Astrocyte (in vitro differentiated cells and primary cell): ENCODE data around the gene LRMDA. TPM values are rescaled to one million over a fixed set of nuclear protein-coding genes. Genes with fewer than 3 reads are reported as not detected.

ENCODE experiments used
- DNase-seq: peaks from one replicate; pipeline ENCODE4 v3.0.0-alpha.2; 2010; ENCODE audit warnings: low read depth
- FAIRE-seq: peaks from 2 replicates; lab custom pipeline; 2011; peaks lifted over from hg19 to GRCh38; lab: Jason Lieb, UNC
- H2AFZ ChIP-seq: 2 replicates; pipeline ENCODE4 v1.6.0; 2012; ENCODE audit warnings: low read depth, low read length, inconsistent platforms
- H3K27ac ChIP-seq: 2 replicates; pipeline ENCODE4 v1.5.1; 2011; ENCODE audit warnings: low read depth, low read length, inconsistent platforms
- H3K27me3 ChIP-seq: 2 replicates; pipeline ENCODE4 v1.6.0; 2011; ENCODE audit warnings: low read length, inconsistent platforms; ENCODE audit not compliant: insufficient read depth
- H3K36me3 ChIP-seq: 2 replicates; pipeline ENCODE4 v1.5.1; 2011; ENCODE audit warnings: low read length, inconsistent platforms; ENCODE audit not compliant: insufficient read depth
- H3K4me1 ChIP-seq: 2 replicates; pipeline ENCODE4 v1.5.1; 2011; ENCODE audit warnings: low read length, inconsistent platforms; ENCODE audit not compliant: insufficient read depth
- H3K4me2 ChIP-seq: 2 replicates; pipeline ENCODE4 v1.6.0; 2012; ENCODE audit warnings: low read length, inconsistent platforms
- H3K4me3 ChIP-seq: 2 replicates; pipeline ENCODE4 v1.5.1; 2011; ENCODE audit warnings: low read depth, mild to moderate bottlenecking, low read length, inconsistent platforms; ENCODE audit not compliant: insufficient read depth
- H3K79me2 ChIP-seq: 2 replicates; pipeline ENCODE4 v1.6.0; 2012; ENCODE audit warnings: mild to moderate bottlenecking, low read length, inconsistent platforms; ENCODE audit not compliant: insufficient read depth
- H3K9ac ChIP-seq: 2 replicates; pipeline ENCODE4 v1.6.0; 2012; ENCODE audit warnings: mild to moderate bottlenecking, low read length, inconsistent platforms
- H3K9me3 ChIP-seq: 2 replicates; pipeline ENCODE4 v1.5.1; 2012; ENCODE audit warnings: low read depth, mild to moderate bottlenecking, low read length, inconsistent platforms; ENCODE audit not compliant: insufficient read depth
- H4K20me1 ChIP-seq: 2 replicates; pipeline ENCODE4 v1.6.0; 2012; ENCODE audit warnings: low read length, inconsistent platforms; ENCODE audit not compliant: insufficient read depth
- H3K27ac Mint-ChIP-seq: one replicate; pipeline ENCODE4 v1.8.0; 2021; ENCODE audit warnings: mild to moderate bottlenecking, mixed read lengths; ENCODE audit not compliant: unreplicated experiment
- H3K27me3 Mint-ChIP-seq: one replicate; pipeline ENCODE4 v1.8.0; 2021; ENCODE audit warnings: low read depth, mixed read lengths; ENCODE audit not compliant: unreplicated experiment
- H3K36me3 Mint-ChIP-seq: one replicate; pipeline ENCODE4 v1.8.0; 2021; ENCODE audit warnings: low read depth, mixed read lengths; ENCODE audit not compliant: unreplicated experiment
- H3K4me1 Mint-ChIP-seq: one replicate; pipeline ENCODE4 v1.8.0; 2021; ENCODE audit warnings: low read depth, mixed read lengths; ENCODE audit not compliant: unreplicated experiment
- H3K4me3 Mint-ChIP-seq: one replicate; pipeline ENCODE4 v1.8.0; 2021; ENCODE audit warnings: mild to moderate bottlenecking, moderate library complexity, mixed read lengths; ENCODE audit not compliant: unreplicated experiment
- H3K9me3 Mint-ChIP-seq: one replicate; pipeline ENCODE4 v1.8.0; 2021; ENCODE audit warnings: mild to moderate bottlenecking, mixed read lengths; ENCODE audit not compliant: unreplicated experiment
- EZH2 ChIP-seq: IDR thresholded peaks from 2 replicates; pipeline ENCODE4 v1.6.1; 2012; ENCODE audit warnings: mild to moderate bottlenecking, low read length, inconsistent platforms; ENCODE audit not compliant: insufficient read depth
- total RNA-seq: library from RNA; stranded (reverse); gene quantifications from 2 replicates; pipeline ENCODE4 v1.2.1, GENCODE V29; 2021
- TF ChIP-seq, protein P1 (sequence below): IDR thresholded peaks from 2 replicates; pipeline ENCODE4 v1.5.1; 2011; ENCODE audit warnings: low read depth, mild to moderate bottlenecking, inconsistent platforms, low read length, moderate library complexity; ENCODE audit not compliant: insufficient read depth

The LRMDA gene
- total RNA-seq, 1 donor from 2014 or later = 2.7 TPM

DNA sequence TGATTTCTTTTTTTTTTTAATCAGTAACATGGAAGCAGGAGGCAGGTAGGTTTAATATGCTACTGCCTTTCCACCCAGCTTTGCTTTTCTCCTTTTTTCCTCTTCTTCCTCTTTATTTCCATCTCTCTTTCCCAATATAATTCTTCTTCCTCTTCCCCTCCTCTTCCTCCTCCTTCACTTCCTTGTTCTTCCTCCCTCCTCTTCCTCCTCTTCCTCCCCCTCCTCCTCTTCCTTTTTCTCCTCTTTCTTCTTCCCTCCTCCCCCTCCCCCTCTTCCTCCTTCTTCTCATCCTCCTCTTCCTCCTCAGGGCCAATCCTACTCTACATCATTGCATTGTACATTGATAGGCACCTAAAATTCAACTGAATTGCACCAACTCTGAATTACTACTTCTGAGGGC, 41.2 kb upstream of the LRMDA start:
- TF ChIP-seq EZH2 = no peak
- TF ChIP-seq, protein P1, sequence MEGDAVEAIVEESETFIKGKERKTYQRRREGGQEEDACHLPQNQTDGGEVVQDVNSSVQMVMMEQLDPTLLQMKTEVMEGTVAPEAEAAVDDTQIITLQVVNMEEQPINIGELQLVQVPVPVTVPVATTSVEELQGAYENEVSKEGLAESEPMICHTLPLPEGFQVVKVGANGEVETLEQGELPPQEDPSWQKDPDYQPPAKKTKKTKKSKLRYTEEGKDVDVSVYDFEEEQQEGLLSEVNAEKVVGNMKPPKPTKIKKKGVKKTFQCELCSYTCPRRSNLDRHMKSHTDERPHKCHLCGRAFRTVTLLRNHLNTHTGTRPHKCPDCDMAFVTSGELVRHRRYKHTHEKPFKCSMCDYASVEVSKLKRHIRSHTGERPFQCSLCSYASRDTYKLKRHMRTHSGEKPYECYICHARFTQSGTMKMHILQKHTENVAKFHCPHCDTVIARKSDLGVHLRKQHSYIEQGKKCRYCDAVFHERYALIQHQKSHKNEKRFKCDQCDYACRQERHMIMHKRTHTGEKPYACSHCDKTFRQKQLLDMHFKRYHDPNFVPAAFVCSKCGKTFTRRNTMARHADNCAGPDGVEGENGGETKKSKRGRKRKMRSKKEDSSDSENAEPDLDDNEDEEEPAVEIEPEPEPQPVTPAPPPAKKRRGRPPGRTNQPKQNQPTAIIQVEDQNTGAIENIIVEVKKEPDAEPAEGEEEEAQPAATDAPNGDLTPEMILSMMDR = no peak

GRCh38 chr10:75392271-75392670, 39.2 kb upstream of the LRMDA start:
- Mint-ChIP-seq H3K4me3 (no peak overlapping the region), H3K27me3 (peaks cover 62% of the 10 kb centered on the region), H3K9me3 (peaks cover 19% of the 10 kb centered on the region), H3K4me1 (no peaks in the 10 kb centered on the region), H3K36me3 (peaks cover 4% of the 10 kb centered on the region), H3K27ac (no peak overlapping the region)
- H3K79me2 ChIP-seq = peaks cover 11% of the 10 kb centered on the region
- peaks cover 5% of the 10 kb centered on the region for H3K4me1 ChIP-seq
- no peak overlapping the region for H3K9ac ChIP-seq
- no peaks in the 10 kb centered on the region for H3K36me3 ChIP-seq
- no peak for DNase-seq
- no peak overlapping the region for H3K27ac ChIP-seq
- H3K9me3 ChIP-seq = peaks cover 2% of the 10 kb centered on the region
- H4K20me1 ChIP-seq = peaks cover 9% of the 10 kb centered on the region
- H2AFZ ChIP-seq = no peak overlapping the region
- no peak overlapping the region for H3K4me2 ChIP-seq
- TF ChIP-seq EZH2 = no peak
- TF ChIP-seq, protein P1 = no peak
- no peak for FAIRE-seq
- peaks cover 5% of the 10 kb centered on the region for H3K27me3 ChIP-seq
- no peak overlapping the region for H3K4me3 ChIP-seq

More for the DNA sequence above, 41.2 kb upstream of the LRMDA start:
- Histone ChIP-seq H3K4me1 (peaks cover 4% of the 10 kb centered on the region), H3K4me2 (no peak overlapping the region), H3K9me3 (peaks cover 8% of the 10 kb centered on the region), H3K4me3 (no peak overlapping the region), H3K9ac (no peak overlapping the region), H3K36me3 (no peaks in the 10 kb centered on the region), H4K20me1 (peaks cover 8% of the 10 kb centered on the region), H3K27me3 (peaks cover 5% of the 10 kb centered on the region), H3K27ac (no peak overlapping the region), H2AFZ (no peak overlapping the region), H3K79me2 (peaks cover 3% of the 10 kb centered on the region)
- peaks cover 4% of the 10 kb centered on the region for H3K36me3 Mint-ChIP-seq
- no peak overlapping the region for H3K4me3 Mint-ChIP-seq
- no peak for DNase-seq
- H3K4me1 Mint-ChIP-seq = no peaks in the 10 kb centered on the region
- H3K9me3 Mint-ChIP-seq = peaks cover 33% of the 10 kb centered on the region
- FAIRE-seq = no peak
- H3K27ac Mint-ChIP-seq = no peak overlapping the region
- peaks cover 75% of the 10 kb centered on the region for H3K27me3 Mint-ChIP-seq

- Mint-ChIP-seq H3K4me3 (no peak overlapping the region), H3K27me3 (peaks cover 63% of the 10 kb centered on the region), H3K36me3 (peaks cover 4% of the 10 kb centered on the region), H3K9me3 (peaks cover 15% of the 10 kb centered on the region), H3K27ac (no peak overlapping the region), H3K4me1 (no peaks in the 10 kb centered on the region)
- Histone ChIP-seq H3K27ac (no peak overlapping the region), H3K4me2 (no peak overlapping the region), H3K9me3 (peaks cover 2% of the 10 kb centered on the region), H3K79me2 (peaks cover 15% of the 10 kb centered on the region), H3K4me3 (no peak overlapping the region), H3K36me3 (no peaks in the 10 kb centered on the region), H3K9ac (no peak overlapping the region), H4K20me1 (peaks cover 13% of the 10 kb centered on the region), H3K4me1 (peaks cover 5% of the 10 kb centered on the region), H3K27me3 (peaks cover 5% of the 10 kb centered on the region), H2AFZ (no peak overlapping the region)
- FAIRE-seq (no peak), DNase-seq (no peak)
- no peak for TF ChIP-seq EZH2
- TF ChIP-seq, protein P1 = no peak
Measured at GRCh38 chr10:75392744-75393143, 38.7 kb upstream of the LRMDA start.
